Fibroblast of gingiva (primary cell): Measurements from ENCODE around the gene PTPRN2.
"Not testable (repeated sequence)": the region's sequence is repeated elsewhere in the genome, so short reads cannot be mapped to it uniquely, and the experiment has no call there.

Source experiments
- DNase-seq: peaks from one replicate; pipeline ENCODE4 v3.0.0-alpha.2; 2011; ENCODE audit warnings: low read depth

The PTPRN2 gene

DNA sequence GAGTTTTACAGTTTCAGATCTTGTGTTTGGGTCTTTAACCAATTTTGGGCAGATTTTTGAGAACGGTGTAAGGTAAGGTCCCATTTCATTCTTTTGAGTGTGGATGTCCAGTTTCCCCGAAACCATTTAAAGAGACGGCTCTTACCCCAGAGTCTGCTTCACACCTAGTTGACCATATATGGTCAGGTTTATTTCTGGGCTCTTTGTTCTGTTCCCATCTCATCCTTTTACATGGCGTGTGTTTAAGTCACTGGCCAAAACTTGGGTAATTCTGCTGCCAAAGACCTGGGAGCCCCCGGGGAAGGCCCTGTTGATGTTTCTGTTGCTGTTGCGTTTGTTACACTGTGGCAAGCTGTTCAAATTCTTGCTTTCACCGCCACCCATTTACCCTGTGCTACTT, 120.1 kb downstream of the PTPRN2 start:
- DNase-seq: no peak

DNA sequence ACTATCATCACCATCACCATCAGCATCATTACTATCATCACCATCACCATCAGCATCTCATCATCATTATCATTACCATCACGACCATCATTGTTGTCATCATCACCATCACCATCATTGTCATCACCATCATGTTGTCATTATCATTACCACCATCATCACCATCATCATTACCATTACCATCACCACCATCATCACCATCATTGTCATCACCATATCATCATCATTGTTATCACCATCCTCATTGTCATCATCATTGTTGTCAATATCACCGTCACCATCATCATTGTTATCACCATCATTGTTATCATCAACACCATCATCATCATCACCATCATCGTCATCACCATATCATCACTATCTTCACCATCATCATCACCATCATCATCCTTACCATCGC, 124.3 kb downstream of the PTPRN2 start:
- no peak for DNase-seq

DNA sequence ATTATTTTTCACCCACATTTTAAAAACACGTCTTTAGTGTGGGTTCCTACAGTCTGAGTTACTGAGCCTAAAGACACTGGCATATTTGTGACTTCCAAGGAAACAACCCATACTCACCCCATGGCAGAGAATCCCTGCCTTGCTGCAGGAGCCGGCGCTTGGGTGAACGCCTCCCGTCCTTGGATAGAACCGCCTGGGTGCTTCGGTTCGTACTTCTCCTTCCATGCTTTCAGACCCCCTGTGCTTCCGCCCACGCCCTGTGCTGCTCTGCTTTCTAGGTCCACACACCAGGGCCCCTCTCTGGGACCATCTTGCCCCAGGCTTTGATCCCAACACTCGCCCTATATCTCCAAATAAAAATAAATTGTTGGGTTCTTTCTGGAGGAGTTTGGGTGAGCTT, 125.8 kb downstream of the PTPRN2 start:
- DNase-seq: no peak

DNA sequence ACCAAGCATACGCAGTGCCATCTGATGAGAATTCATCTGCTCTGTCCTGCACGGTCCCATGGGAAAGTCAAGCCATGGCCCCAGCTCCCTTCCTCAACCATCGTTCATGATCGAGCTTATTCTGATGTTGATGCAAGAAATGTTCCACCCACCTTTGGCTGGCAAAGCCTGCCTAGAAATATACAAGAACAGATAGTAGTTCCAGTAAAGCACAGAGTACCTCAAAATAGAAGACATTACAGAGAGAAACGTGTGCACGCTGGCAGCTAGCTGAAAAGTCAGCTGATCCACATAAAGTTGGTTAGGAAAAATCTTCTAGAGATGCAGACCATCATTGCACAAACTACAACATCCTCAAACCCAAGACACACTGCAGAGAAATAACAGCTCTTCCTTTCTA, 127.0 kb downstream of the PTPRN2 start:
- no peak for DNase-seq

DNA sequence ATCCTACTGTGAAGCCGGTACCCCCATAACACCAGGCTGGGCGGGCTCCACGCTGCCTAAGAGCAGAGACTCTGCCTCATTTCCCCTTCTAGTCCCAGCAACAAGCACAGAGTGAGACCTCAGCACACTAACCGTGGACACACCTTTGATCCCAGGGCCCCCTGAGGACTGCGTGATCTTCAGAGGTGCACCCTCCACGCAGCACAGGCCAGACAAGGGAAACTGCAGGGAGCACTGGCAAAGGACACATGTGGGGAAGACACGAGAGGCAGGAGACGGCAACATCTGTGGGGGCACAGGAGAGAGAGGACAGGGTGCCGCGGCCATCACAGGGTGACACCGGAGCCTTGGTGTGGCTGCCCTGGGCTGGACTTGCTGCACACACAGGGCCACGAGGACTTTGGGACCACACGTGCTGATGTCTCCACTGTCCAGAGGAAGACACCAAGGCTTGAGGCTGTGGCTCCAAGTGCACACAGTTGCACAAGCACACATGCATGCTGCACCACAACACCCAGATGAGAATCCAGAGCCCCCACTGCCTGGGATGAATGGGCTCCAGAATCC, 128.8 kb downstream of the PTPRN2 start:
- DNase-seq: no peak

DNA sequence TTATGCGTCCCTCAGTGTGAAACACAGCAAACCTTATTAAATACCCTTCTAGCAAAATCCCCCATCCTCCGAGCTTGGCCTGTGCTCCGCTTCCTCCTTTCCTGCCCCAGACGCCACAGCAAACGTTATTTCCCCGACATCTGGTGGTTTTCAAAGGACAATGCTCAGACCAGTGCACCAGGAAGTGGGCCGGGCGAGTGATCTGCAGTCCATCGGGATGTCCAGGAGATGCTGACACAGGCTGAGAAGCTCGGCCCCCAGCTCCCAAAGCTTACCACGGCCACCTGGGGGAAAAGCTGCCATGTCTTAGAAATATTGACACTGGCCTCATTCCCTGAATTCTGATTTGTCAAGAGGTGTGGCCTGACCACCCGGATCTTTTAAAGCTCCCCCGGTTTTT, 129.5 kb downstream of the PTPRN2 start:
- no peak for DNase-seq

DNA sequence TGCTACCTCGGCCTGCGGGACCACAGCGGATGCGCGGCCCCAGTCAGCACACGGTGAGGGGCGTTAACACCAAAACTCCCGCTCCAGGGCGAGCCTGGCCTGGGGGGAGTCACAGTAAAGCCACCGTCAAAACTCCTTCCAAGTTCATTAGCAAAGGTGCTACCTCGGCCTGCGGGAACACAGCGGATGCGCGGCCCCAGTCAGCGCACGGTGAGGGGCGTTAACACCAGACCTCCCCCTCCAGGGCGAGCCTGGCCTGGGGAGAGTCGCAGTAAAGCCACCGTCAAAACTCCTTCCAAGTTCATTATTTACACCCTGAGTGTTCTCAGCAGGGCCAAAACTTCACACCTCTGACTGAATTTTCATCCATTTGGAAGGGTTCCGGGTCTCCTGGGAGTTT, 130.0 kb downstream of the PTPRN2 start:
- not testable (repeated sequence) for DNase-seq

DNA sequence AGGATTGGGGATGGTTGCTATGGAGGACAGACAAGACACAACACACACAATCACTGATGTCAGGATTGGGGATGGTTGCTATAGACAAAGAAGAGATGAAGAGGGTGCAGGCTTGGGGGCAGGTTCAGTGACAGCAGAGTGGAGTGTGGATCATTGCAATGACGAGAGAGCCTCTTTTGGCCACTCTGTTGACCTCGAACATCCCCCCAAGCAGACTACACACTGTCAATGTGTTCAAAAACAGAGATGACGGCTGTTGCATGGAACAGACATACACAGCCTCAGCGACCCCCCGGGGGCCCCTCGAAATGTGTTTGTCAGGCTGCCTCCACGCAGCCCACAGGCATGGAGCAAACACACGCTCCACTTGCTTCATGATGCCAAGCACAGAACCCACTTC, 133.0 kb downstream of the PTPRN2 start:
- no peak for DNase-seq

DNA sequence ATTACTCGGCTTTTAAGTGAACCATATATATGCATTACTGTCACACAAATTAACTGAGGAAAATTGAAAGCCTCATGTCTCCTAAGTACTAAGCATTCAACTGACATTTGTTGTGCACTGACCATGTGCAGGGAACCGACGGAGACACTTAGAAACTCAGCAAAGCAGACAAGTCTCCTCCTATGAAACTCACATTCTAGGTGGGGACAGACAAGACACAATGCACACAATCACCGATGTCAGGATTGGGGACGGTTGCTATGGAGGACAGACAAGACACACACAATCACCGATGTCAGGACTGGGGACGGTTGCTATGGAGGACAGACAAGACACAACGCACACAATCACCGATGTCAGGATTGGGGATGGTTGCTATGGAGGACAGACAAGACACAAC, 134.0 kb downstream of the PTPRN2 start:
- DNase-seq: no peak

DNA sequence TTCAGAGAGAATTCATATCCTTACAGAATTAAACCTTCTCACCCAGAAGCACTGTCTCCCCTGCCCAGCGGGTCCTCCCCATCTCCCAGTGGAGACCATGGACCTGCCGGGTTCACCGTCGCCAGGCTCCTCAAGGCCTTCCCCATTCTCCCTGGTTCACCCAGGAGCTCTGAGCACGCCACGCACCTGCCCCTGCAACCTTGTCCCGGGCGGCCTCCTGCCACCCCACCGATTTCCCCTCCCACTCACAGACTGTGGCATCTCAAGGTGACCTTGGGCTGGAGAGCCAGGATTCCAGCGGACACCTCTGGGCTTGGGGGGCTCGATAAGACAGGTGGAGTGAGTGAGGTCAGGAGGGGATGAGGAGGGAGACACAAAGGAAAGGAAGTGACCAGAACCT, 135.3 kb downstream of the PTPRN2 start:
- DNase-seq: no peak

DNA sequence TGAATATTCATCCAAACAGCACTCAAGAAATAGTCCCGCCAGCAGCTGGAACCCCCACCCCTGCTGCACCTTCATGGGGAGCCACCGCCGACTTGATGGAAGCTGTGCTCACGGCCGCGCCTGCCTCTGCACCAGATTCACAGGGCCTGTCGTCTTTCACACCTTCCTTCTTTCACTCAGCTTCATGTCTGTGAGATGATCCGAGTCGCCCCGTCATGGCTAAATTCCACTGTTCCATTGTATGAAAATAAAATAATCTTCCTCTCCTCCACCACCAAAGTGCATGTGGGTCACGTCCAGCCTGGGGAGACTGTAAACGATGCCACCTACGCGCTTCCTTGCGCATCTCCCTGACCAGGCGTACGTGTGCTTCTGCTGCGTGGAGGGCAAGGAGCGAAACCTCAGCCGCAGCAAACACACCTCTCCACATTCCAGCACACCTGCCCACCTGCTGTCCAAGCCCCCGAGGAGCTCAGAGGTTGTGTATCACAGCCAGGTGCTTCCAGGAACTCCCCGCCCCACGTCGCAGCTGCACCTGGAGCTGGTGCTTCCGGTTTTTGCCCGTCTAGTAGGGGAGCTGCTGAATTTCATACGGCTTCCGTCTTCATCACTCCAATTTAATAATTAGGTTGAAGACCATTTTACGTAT, 137.0 kb downstream of the PTPRN2 start:
- no peak for DNase-seq

DNA sequence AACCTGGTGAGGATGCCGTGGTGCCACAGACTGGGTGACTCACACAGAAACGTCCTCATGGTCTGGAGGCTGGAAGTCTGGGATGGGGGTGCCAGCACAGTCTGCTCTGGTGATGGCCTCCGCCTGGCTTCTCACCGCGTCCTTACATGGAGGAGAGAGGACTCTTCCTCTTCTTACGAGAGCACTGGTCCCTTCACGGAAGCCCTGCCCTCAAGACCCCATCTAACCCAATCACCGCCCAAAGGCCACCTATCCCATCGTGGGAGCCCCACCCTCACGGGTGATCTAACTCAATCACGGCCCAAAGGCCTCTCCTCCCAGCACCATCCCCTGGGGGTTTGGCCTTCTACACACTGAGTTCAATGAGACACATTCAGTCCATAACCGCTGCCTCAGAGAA, 137.7 kb downstream of the PTPRN2 start:
- no peak for DNase-seq

DNA sequence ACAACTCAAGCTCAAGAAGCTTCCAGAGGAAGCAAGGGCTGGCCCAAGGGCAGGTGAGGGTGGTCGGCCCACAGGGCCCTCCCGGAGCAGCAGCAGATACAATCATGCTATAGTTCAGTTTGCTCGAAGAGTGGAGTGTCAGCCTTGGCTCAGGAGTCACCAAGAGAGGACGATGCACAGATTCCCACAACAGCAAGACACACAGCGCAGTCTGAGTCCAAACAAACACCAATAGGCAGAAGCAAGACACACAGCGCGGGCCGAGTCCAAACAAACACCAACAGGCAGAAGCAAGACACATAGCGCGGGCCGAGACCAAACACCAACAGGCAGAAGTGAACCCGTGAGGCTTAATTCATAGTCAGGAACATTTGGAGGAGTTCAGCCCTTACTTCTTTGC, 138.4 kb downstream of the PTPRN2 start:
- no peak for DNase-seq

DNA sequence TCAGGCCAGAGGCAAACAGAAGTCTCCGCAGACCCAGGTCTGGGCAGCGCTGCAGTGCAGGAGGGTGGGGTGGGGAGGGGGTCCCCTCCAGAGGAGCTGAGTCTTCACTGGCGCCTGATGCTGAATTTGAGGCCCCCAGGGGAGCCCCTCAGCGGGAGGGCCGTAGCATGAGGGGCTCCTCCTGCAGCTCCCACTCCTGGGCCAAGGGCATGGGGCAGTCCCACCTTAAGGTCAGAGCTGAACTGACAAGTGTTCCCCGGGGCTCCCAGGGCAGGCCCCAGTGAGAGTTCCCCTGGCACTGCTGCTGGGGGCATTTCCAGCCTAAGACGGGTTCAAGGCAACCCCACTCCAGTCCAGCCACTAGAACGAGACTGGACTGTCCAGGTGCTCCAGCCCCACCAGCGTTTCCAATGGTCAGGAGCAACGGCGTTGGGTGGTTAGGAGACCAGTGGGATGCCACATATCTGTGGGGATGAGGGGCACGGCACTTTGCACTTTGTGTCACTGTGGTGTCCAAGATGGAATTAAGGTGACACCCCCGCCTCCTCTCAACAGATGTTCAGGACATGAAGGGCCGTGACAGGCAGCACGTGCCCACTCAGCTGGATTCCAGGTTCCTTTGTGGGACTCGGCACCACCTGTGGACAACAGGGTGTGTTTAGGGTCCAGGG, 139.1 kb downstream of the PTPRN2 start:
- DNase-seq: no peak

DNA sequence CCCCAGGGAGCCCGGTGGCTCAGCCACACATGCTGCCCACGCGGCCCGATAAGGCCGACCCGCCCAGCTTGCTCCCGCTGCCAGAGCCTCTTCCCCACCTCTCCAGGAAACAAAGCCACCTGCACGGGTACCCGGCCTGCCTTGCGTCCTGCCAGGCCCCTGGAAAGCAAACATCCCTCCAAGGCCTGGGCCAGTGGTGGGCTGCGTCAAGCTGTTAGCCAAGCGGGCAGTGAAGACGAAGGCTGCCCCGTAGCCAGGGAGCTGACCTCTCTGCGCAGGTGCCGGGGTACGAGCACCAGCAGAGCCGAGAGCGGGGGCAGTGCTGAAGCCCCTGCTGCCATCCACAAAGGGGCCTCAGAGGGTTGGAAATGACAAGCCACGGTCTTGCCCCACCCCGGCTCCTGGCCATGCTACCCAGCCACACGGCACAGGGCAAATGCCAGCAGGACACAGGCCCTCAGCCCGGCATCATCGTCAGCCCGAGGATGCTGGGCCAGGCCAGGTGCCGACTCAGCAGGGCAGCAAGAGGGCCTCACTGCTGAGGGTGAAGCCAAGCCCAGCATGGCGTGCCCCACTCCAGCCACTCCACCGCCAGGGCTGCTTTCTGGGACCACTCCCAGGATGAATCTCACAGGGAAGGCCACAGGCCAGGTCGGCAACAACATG, 140.0 kb downstream of the PTPRN2 start:
- no peak for DNase-seq

DNA sequence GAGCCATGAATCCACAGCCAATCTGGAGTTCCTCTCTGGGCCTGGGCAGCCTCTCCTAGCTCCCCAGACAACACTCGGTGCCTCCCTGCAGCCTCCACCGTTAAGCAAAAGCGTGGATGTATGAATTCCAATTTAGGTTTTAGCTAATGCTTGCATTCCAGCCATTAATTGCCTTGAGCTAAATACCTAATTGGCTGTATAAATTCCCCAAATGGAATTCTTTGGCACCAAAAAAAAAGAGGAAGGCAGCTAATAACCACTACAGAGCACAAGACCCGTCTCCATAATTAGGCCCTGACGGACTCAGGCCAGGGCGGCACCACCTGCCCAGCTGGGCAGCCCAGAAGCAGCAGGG, 140.5 kb downstream of the PTPRN2 start:
- no peak for DNase-seq

DNA sequence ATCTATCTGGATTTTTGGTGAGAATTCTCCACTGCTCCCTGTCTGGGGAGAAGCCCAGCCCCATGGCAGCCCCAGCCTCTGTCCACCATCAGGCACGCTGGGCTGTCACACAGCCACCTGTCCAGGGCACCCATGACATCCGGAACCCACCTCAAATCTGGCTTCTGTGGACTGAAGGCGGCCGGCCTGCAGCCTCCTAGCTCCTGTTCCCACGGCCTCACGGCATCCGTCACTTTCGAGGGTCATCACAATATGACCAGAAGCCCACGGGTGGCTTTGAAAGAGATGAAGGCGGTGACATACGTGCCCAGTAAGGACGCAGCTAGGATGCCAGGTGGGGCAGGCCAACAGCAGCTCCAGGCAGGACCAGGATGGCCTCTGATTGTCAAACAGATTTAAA, 140.9 kb downstream of the PTPRN2 start:
- no peak for DNase-seq

DNA sequence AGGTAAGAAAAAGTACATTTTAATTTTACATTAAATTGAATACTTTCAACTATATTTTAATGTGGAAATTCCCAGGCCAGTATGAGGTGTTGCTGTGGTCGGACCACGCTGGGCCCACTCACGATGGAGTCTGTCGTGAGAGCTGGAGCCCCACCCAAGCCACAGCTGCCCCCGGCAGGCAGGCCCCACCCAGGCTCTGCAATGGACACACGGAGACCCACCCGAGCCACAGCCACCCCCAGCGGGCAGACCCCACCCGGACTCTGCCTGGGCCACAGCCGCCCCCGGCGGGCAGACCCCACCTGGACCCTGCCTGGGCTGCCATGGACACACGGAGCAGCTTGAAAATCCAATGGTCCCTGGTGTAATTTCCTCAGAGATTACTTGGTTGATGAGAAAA, 141.3 kb downstream of the PTPRN2 start:
- DNase-seq: no peak

DNA sequence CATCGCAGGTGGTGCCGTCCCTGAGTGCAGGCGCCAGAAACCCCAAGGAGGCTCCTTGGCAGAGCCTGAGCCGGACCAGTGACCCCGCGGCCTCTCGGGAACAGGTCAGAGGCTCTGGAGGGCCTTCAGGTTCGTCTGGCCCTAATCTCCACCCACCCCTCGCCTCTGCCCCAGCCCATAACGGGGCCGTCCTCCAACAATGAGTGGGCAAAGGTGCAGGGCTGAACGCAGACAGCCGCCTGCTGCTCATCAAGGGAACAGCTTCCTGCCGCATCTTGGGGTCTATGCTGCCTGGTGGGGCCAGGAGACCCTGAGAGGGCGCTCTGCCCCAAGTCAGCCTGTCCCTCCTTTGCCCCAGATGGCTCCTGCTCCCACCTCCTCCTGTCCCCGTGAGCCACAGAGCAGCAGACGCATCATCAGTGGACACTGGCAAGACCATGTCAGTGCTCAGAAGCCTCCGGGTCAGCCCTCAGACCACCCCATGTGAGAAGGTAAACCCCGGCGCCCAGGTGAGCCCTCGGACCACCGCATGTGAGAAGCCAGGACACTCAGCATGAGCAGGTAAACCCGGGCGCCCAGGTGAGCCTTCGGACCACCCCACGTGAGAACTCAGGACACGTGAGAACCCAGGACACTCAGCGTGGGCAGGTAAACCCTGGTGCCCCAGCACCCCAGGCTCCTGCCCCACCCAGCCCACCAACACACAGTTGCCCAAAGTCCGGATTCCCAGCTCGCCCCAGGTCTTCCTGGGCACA, 142.0 kb downstream of the PTPRN2 start:
- no peak for DNase-seq

DNA sequence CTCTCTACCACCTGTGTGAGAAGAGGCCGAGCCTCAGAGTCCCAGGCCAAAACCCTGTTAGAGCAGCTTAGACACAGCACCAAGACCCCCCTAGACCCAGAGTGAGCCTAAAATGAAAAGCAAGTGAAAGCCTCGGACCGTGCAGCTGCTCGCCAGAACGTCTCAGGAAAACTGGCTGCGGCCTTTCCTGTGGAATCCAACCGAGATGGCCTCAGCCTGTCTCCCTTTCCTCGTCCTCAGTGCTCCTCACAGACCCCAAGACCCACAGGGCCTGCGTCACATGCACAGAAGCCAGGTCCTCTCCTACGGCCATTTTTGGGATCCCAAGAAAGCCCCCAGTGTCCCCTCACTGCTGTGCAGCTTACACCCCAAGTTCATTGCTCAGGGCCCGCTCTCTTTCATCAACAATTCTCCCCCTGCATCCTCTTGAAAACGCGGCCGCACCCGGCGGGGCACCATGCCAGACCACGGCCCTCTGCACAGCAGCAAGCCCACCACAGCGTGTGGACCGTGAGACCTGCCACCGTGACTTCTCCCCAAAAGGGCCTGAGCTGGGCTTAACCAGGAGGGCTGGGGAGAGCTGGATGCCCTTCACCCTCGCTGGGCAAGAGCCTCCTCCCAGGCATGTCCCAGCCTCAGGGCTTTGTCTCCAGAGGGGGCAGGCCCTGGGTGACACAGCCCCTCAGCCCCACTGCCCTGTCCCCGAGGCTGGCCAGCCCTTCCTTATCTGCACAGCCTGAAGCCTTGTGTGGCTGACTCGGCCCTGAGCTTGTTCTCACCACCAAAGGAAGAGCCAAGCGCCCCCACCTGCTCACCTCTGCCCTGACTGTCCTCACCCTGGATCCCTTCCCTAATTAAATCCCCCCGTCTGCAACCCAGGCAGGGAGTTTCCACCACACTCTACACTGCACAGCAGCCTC, 142.9 kb downstream of the PTPRN2 start:
- DNase-seq: no peak

DNA sequence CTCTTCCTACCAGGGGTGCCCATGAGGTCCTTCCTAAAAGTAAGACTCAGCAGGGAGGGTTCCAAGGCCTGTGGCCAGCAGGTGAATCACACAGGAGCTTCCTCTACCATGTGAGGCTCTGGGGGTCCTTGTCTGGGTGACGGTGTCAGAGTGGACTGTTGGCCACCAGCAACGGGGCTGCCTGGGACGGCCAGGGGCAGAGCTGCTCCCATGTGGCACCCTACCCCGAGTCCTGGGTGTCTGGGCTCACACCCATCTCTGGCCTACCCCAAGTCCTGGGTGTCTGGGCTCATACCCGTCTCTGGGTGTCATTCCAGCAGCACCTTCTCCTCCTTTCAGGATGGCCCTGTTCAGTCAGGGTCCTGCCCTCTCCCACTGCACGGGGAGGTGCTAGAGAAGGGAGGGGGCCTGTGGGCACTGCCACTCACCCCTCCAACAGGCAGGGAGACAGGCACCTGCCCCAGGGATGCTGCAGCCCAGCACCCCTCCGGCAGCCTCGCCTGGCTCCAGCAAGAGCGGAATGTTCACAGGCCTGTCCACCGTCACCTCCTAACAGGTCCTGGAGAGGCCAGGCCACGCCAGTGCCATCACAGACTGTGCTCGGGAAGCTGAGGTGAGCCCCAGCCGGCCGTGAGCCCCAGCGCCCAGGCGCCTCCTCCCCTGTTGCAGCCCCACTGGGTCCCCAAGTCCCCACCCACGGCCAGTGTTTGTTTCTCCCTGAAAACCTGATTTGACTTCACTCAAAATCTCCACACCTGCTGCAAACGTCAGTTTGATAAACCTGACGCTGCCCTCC, 143.7 kb downstream of the PTPRN2 start:
- DNase-seq: no peak
